GM12873 (cell line): ENCODE results near the gene PHF19.

Experiments used
- TF ChIP-seq, protein P1 (sequence below): IDR thresholded peaks from 2 replicates; pipeline ENCODE4 v1.5.1; 2012; ENCODE audit warnings: low read depth, mild to moderate bottlenecking, moderate library complexity, low read length, control low read depth; ENCODE audit not compliant: insufficient read depth; ENCODE audit errors: missing control alignments

Gene PHF19

DNA sequence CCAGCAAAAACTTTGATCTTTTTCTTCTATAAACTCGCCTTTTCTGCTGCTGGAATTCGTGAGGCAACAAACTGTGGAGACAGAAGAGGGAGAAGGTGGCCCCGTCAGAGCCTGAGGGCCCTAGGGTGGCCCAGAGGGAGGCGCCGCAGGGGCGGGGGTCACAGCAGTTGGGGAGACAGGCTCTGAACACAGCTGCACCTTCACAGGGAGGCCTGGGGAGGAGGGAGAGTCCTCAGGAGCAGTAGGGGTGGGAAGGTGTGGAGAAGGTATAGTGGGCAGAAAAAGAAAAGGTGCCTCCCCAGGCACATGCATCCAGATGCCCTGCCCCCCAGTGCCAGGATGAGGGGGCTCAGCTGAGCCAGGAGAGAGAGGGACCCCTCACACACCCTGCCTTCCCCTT lies 15.1 kb downstream of the PHF19 start:
- TF ChIP-seq, protein P1, sequence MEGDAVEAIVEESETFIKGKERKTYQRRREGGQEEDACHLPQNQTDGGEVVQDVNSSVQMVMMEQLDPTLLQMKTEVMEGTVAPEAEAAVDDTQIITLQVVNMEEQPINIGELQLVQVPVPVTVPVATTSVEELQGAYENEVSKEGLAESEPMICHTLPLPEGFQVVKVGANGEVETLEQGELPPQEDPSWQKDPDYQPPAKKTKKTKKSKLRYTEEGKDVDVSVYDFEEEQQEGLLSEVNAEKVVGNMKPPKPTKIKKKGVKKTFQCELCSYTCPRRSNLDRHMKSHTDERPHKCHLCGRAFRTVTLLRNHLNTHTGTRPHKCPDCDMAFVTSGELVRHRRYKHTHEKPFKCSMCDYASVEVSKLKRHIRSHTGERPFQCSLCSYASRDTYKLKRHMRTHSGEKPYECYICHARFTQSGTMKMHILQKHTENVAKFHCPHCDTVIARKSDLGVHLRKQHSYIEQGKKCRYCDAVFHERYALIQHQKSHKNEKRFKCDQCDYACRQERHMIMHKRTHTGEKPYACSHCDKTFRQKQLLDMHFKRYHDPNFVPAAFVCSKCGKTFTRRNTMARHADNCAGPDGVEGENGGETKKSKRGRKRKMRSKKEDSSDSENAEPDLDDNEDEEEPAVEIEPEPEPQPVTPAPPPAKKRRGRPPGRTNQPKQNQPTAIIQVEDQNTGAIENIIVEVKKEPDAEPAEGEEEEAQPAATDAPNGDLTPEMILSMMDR = no peak

DNA sequence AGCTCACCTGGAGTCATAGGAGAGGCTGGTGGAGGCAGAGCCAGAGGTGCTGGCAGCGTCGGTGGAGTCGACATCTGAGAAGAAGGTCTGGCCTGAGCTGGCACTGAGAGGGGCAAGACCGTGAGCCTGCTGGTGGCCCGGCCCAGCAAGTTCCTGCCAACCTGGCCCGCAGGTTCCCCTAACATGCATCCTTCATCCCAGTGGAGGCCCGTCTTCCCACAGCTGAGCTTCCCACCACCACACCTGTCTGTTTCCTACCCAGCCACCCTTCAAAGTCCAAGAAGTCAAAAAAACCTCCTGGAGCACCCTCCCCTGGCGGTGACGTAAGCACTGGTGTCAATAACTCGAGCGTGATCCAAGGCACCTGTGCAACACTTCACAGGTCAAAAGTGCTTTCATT lies 16.9 kb downstream of the PHF19 start:
- TF ChIP-seq, protein P1 = no peak

GRCh38 chr9:120859361-120859760 lies 17.6 kb downstream of the PHF19 start:
- TF ChIP-seq, protein P1 = no peak

- TF ChIP-seq, protein P1 = no peak
Observed at GRCh38 chr9:120857902-120858301, 19.1 kb downstream of the PHF19 start.

DNA sequence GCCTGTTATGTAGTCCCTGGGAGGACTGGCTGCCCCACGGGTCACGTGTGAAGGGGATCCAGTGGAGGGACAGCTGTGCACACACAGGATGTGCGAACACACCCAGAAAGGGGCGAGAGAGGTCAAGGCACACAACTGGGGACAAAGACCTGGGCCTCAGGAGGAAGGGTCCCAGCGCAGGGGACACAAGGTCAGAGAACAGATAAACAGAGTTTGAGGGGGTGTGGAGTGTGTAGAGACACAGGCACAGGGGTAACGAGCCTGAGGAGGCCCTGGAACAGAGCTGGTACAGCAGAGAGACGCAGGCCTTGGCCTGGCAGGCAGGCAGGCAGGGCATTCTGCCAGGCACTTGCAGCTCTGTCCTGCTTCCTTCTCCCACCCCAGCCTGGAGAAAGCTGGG lies 19.5 kb downstream of the PHF19 start:
- TF ChIP-seq, protein P1 = no peak

DNA sequence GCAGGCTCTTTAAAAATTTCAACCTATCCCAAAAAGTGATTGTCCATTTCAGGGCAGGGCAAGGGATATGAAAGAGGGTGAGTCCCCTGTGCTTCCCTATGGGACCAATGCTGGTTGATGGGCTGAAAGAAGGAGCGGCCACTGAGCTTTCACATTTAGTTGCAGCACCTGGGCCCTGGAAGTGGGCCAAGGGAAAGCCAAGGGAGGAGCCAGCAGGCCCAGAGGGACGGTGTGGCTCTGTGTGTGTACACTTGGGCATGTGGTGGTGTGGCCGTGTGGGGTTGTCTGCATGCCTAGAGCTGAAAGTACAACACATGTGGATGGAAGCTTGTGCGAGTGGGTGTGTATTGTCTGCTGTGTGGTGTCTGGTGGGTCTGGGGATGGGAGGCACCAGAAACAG lies 20.3 kb downstream of the PHF19 start:
- TF ChIP-seq, protein P1 = no peak

DNA sequence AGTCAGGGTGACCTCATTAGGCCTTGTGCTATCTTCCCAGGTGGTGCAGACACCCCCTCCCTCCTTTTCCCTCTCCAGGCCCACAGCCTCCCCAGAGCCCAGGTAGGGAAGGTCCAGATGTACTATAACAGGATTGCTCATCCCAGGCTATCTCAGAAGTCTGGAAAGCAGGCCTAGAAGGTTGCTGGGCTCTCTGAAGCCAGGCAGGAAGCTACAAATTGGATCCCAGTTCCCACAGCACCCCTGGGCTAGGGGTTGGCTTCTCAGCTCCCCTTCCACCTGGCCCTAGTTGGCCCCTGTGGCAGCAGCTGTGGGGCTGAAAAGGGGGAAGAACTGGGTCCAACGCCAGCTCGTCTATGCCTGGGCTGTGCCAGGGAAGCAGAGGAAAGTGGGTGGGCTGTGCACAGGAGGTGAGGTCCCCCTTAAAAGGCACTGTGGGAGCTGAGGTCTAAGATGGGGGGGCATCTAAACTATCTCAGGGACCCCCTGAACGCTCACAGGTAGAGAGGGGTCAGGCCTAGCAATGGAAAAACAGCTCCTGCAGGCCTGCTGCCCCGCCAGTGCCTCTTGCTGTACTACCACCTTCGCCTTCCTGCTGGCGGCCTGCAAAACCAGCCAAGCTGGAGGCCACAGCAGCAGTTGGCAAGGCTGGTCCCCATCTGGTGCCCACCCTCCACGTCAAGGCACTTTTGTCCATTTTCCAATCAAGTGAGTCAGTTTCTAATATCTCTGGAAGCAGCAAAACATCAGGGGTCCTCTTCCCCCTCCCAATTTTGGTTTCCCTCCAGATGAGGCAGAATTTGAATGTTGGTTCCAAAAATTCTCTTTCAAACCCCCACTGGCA lies 20.9 kb downstream of the PHF19 start:
- TF ChIP-seq, protein P1 = no peak
